Middle frontal gyrus (tissue), 1 donor: ENCODE data around the gene TRMT10A.
"Not testable (repeated sequence)": the region's sequence is repeated elsewhere in the genome, so short reads cannot be mapped to it uniquely, and the experiment has no call there.

Experiments used
- DNase-seq: peaks from one replicate; pipeline ENCODE4 v3.0.0-alpha.2; 2015; ENCODE audit warnings: low spot score; ENCODE audit errors: extremely low spot score

Gene TRMT10A

DNA sequence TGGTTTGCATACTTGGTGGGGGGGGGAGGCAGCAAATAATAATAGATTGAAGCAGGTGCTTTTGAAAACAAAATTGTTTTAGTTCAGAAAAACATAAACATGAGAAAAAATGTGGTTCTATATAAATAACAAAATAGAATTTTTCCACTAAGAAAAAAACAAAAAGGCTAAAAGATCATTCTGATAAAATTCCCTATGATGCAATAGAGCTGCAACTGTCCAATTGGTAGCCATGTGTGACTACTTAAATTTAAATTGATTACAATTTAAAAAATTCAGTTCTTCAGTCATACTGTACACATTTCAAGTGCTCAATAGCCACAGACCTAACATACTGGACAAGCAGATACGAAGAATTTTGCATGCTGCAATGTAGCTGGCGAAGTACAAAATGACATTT is 11.0 kb downstream of the TRMT10A start:
- DNase-seq: no peak

- no peak for DNase-seq
Measured at GRCh38 chr4:99540277-99540939, 23.4 kb downstream of the TRMT10A start.

- DNase-seq: no peak
Measured at GRCh38 chr4:99537674-99538073, 26.2 kb downstream of the TRMT10A start.

DNA sequence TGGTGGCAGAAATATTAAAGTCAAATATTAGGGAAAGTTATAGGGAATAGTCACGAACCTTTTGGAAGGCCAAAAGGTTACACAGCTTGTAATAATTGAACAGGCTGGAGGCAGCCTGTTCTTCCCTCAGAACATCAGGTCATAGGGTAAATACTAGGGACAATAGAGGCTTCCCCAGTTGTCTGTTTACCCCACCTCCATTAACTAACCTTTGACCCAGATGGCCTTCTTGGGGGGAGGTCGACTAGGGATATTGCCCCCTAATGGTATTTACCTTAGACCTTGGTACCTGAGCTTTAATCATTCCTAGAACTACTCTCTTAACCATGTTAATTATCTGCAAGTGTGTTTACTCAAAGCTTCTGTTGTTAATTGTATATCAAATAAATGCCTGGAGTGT is 27.0 kb downstream of the TRMT10A start:
- DNase-seq: no peak

- no peak for DNase-seq
Measured at GRCh38 chr4:99536271-99536670, 27.6 kb downstream of the TRMT10A start.

- DNase-seq: not testable (repeated sequence)
Measured at GRCh38 chr4:99534699-99535098, 29.1 kb downstream of the TRMT10A start.

DNA sequence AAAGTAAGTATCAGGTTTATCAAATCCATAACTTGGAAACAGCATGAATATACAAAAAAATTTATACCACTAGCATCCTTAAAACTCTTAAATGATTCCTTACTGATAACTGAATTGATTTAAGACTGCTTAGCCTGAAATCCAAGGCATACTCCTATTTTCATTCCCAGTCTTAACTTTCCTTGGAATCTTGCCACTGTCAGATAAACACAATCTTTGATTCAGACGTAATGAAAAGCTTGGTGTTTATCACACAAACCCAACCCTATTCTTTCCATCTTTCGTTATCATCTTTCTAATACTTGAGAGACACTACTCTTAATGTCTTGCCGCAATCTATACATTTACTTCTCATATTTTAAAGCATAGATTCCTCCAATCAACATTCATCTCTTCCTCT is 33.9 kb downstream of the TRMT10A start:
- DNase-seq: no peak

GRCh38 chr4:99529228-99529627 is 34.6 kb downstream of the TRMT10A start:
- no peak for DNase-seq

DNA sequence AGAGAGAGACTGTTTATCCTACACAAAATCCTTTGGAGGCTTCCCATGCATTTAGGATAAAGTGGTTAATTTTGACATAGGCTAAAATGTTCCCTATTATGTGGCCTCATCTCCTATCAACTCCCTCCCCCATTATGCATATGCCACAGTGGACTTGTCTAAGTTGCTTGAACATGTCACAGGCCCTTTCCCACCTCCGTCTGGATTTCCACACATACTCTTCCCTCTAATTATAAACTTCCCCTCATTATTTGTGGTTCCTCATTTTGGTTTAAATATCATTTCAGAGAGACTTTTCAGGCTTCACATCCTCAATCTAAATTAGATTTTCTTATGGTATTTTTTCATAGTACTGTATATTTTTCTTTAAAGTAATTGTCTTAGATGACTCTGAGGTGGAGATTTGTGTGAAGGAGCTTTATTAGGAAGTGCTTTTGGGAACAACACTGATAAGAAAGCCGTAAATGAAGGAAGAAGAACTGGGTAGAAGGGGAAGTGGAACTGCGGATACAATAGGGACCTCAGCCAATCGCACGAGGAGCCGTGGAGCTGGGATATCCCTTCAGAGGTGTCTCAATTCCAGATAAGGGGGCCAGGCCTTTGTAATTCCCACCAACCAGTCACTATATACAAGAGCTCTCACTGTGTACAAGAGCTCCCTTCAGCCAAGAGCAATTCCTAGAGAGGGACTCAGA is 45.1 kb downstream of the TRMT10A start:
- no peak for DNase-seq

- DNase-seq: no peak
Measured at GRCh38 chr4:99510721-99511120, 53.1 kb downstream of the TRMT10A start, which contains the start of gene C4orf17. C4orf17 (plus strand) TSS chr4:99511021; CDS start chr4:99513082, 2,061 bp downstream.

DNA sequence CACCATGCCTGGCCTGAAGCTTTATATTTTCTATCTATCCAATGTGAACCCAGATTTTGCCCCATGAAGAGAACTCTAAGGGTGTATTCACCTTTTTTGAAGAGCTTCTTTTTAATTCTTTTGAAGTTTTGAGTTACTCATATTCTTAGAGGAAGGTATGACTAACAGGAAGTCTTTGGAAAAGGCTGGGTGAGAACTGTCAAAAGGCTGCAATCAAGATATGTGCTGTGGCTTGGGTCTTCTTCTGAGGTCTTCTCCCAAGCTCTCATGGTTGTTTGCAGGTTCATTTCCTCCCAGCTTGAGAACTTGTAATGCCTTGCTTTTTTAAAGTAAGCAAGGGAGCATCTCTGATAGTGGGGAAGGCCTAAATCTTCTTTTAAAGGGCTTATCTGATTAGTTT is 56.1 kb downstream of the TRMT10A start:
- no peak for DNase-seq

GRCh38 chr4:99507349-99507748 is 56.5 kb downstream of the TRMT10A start:
- no peak for DNase-seq

GRCh38 chr4:99506781-99507180 is 57.1 kb downstream of the TRMT10A start:
- no peak for DNase-seq

- DNase-seq: no peak
Measured at GRCh38 chr4:99504804-99505502, 58.9 kb downstream of the TRMT10A start.
